Nephron (organoid): ENCODE data around the gene BTBD17.

Source experiments
- H3K27ac Mint-ChIP-seq, 3 experiments: 2 replicates each; pipeline ENCODE4 v1.8.0; 2020; ENCODE audit warnings: mixed read lengths in 3 of 3, mild to moderate bottlenecking in 2 of 3, moderate library complexity in 1 of 3
- H3K27me3 Mint-ChIP-seq: 2 replicates; pipeline ENCODE4 v1.8.0; 2021; ENCODE audit warnings: low read depth, mild to moderate bottlenecking, moderate library complexity, mixed read lengths
- H3K36me3 Mint-ChIP-seq: 2 replicates; pipeline ENCODE4 v1.8.0; 2020; ENCODE audit warnings: low read depth, mixed read lengths
- H3K4me1 Mint-ChIP-seq: 2 replicates; pipeline ENCODE4 v1.8.0; 2020; ENCODE audit warnings: mixed read lengths
- H3K4me3 Mint-ChIP-seq, 3 experiments: 2 replicates each; pipeline ENCODE4 v1.8.0; 2020; ENCODE audit warnings: mild to moderate bottlenecking in 3 of 3, mixed read lengths in 3 of 3, moderate library complexity in 2 of 3
- H3K9me3 Mint-ChIP-seq: 2 replicates; pipeline ENCODE4 v1.8.0; 2020; ENCODE audit warnings: mixed read lengths
- CTCF ChIP-seq, 3 experiments: fragments of 200-600 bp; sonication (generic); IDR thresholded peaks; one replicate each; pipeline ENCODE4 v1.5.0; 2021; ENCODE audit warnings: antibody characterized with exemption in 3 of 3; ENCODE audit not compliant: unreplicated experiment in 3 of 3

The BTBD17 gene

GRCh38 chr17:74334393-74335039 lies 27.2 kb downstream of the BTBD17 start:
- no peak overlapping the region for H3K4me3 Mint-ChIP-seq
- H3K27ac Mint-ChIP-seq, result no peak overlapping the region
- no peaks in the 10 kb centered on the region for H3K36me3 Mint-ChIP-seq
- H3K9me3 Mint-ChIP-seq, result no peaks in the 10 kb centered on the region
- no peak for TF ChIP-seq CTCF (IDR thresholded peaks at IDR 0.05; ENCODE audit: unreplicated experiment in 3 of 3)
- peaks cover 18% of the 10 kb centered on the region for H3K4me1 Mint-ChIP-seq
- peaks cover 41% of the 10 kb centered on the region for H3K27me3 Mint-ChIP-seq

GRCh38 chr17:74332763-74333283 lies 28.8 kb downstream of the BTBD17 start:
- peaks cover 18% of the 10 kb centered on the region for H3K4me1 Mint-ChIP-seq
- no peak for TF ChIP-seq CTCF (IDR thresholded peaks at IDR 0.05; ENCODE audit: unreplicated experiment in 3 of 3)

GRCh38 chr17:74332017-74332650 lies 29.5 kb downstream of the BTBD17 start:
- Mint-ChIP-seq H3K36me3 (no peaks in the 10 kb centered on the region), H3K27ac (no peak overlapping the region), H3K9me3 (no peaks in the 10 kb centered on the region), H3K4me3 (no peak overlapping the region), H3K27me3 (peaks cover 53% of the 10 kb centered on the region), H3K4me1 (peaks cover 18% of the 10 kb centered on the region)
- TF ChIP-seq CTCF (IDR thresholded peaks at IDR 0.05; ENCODE audit: unreplicated experiment in 3 of 3), result no peak

More at GRCh38 chr17:74332763-74333283, 28.8 kb downstream of the BTBD17 start:
- Mint-ChIP-seq H3K27me3 (peaks cover 52% of the 10 kb centered on the region), H3K27ac (no peak overlapping the region), H3K9me3 (no peaks in the 10 kb centered on the region), H3K36me3 (no peaks in the 10 kb centered on the region), H3K4me3 (no peak overlapping the region)

- Mint-ChIP-seq H3K9me3 (no peaks in the 10 kb centered on the region), H3K4me3 (no peak overlapping the region), H3K4me1 (peaks cover 18% of the 10 kb centered on the region), H3K27ac (no peak overlapping the region), H3K27me3 (peaks cover 55% of the 10 kb centered on the region), H3K36me3 (no peaks in the 10 kb centered on the region)
- no peak for TF ChIP-seq CTCF (IDR thresholded peaks at IDR 0.05; ENCODE audit: unreplicated experiment in 3 of 3)
Measured at GRCh38 chr17:74330446-74330845, 31.2 kb downstream of the BTBD17 start.

- no peak for TF ChIP-seq CTCF (IDR thresholded peaks at IDR 0.05; ENCODE audit: unreplicated experiment in 3 of 3)
- Mint-ChIP-seq H3K36me3 (no peaks in the 10 kb centered on the region), H3K27me3 (peaks cover 60% of the 10 kb centered on the region), H3K9me3 (no peaks in the 10 kb centered on the region), H3K27ac (no peak overlapping the region), H3K4me1 (peaks cover 23% of the 10 kb centered on the region), H3K4me3 (no peak overlapping the region)
Measured at GRCh38 chr17:74329378-74329777, 32.3 kb downstream of the BTBD17 start.
